OCI-LY3 (cell line): ENCODE data around the gene ORAI3.

Source experiments
- H2AFZ ChIP-seq: fragments of 200-600, 300-600 bp; shearing (Covaris generic); 2 replicates; pipeline ENCODE4 v1.6.0; 2014; ENCODE audit warnings: antibody characterized with exemption, low read depth, low read length
- H3K27ac ChIP-seq: fragments of 200-600, 300-600 bp; sonication (generic); 2 replicates; pipeline ENCODE4 v1.5.1; 2014; ENCODE audit warnings: mild to moderate bottlenecking, low read length, moderate library complexity, mixed read lengths
- H3K27me3 ChIP-seq: fragments of 200-600, 300-600 bp; sonication (generic); 2 replicates; pipeline ENCODE4 v1.6.1; 2014; ENCODE audit warnings: low read depth, low read length, mixed read lengths
- H3K36me3 ChIP-seq: fragments of 200-600, 300-600 bp; sonication (generic); replicated peaks from 2 replicates; pipeline ENCODE3; 2014; ENCODE audit warnings: low read depth, low read length, mixed read lengths
- H3K4me1 ChIP-seq: fragments of 300-600, 200-600 bp; sonication (generic); 2 replicates; pipeline ENCODE4 v1.6.1; 2014; ENCODE audit warnings: low read length, mixed read lengths
- H3K4me2 ChIP-seq: fragments of 200-600, 300-600 bp; sonication (generic); 2 replicates; pipeline ENCODE4 v1.6.1; 2014; ENCODE audit warnings: low read length, mixed read lengths
- H3K4me3 ChIP-seq: fragments of 300-600, 200-600 bp; sonication (generic); 2 replicates; pipeline ENCODE4 v1.5.1; 2014; ENCODE audit warnings: antibody characterized with exemption, mild to moderate bottlenecking, low read length, moderate library complexity
- H3K79me2 ChIP-seq: fragments of 300-600, 200-600 bp; shearing (Covaris generic); 2 replicates; pipeline ENCODE4 v1.6.1; 2014; ENCODE audit warnings: mild to moderate bottlenecking, low read length, mixed read lengths
- H3K9ac ChIP-seq: fragments of 300-600, 200-600 bp; shearing (Covaris generic); 2 replicates; pipeline ENCODE4 v1.6.0; 2014; ENCODE audit warnings: mild to moderate bottlenecking, low read length, moderate library complexity
- H3K9me3 ChIP-seq: fragments of 200-600, 300-600 bp; shearing (Covaris generic); 2 replicates; pipeline ENCODE4 v1.6.1; 2014; ENCODE audit warnings: low read length, mixed read lengths; ENCODE audit not compliant: insufficient read depth
- H4K20me1 ChIP-seq: fragments of 200-600, 300-600 bp; sonication (generic); 2 replicates; pipeline ENCODE4 v1.6.1; 2016; ENCODE audit warnings: low read length, mixed read lengths; ENCODE audit not compliant: insufficient read depth
- CTCF ChIP-seq: fragments of 200-600, 300-600 bp; sonication (generic); IDR thresholded peaks from 2 replicates; pipeline ENCODE4 v1.5.1; 2014; ENCODE audit warnings: antibody characterized with exemption, low read length, low read depth
- EZH2phosphoT487 ChIP-seq: fragments of 200-600 bp; shearing (Covaris generic); IDR thresholded peaks from 2 replicates; pipeline ENCODE4 v1.6.1; 2018; ENCODE audit warnings: antibody characterized with exemption, mixed run types, low read depth

Gene ORAI3

GRCh38 chr16:30992276-30992780 is 43.5 kb downstream of the ORAI3 start:
- Histone ChIP-seq H3K4me3 (no peak overlapping the region), H3K9me3 (no peaks in the 10 kb centered on the region), H3K79me2 (no peaks in the 10 kb centered on the region), H3K27ac (no peak overlapping the region), H3K27me3 (no peaks in the 10 kb centered on the region), H3K9ac (no peak overlapping the region), H3K4me2 (no peak overlapping the region), H4K20me1 (no peaks in the 10 kb centered on the region), H3K36me3 (no peaks in the 10 kb centered on the region), H3K4me1 (peaks cover 25% of the 10 kb centered on the region), H2AFZ (no peak overlapping the region)
- TF ChIP-seq EZH2phosphoT487, result no peak
- TF ChIP-seq CTCF, result no peak

DNA sequence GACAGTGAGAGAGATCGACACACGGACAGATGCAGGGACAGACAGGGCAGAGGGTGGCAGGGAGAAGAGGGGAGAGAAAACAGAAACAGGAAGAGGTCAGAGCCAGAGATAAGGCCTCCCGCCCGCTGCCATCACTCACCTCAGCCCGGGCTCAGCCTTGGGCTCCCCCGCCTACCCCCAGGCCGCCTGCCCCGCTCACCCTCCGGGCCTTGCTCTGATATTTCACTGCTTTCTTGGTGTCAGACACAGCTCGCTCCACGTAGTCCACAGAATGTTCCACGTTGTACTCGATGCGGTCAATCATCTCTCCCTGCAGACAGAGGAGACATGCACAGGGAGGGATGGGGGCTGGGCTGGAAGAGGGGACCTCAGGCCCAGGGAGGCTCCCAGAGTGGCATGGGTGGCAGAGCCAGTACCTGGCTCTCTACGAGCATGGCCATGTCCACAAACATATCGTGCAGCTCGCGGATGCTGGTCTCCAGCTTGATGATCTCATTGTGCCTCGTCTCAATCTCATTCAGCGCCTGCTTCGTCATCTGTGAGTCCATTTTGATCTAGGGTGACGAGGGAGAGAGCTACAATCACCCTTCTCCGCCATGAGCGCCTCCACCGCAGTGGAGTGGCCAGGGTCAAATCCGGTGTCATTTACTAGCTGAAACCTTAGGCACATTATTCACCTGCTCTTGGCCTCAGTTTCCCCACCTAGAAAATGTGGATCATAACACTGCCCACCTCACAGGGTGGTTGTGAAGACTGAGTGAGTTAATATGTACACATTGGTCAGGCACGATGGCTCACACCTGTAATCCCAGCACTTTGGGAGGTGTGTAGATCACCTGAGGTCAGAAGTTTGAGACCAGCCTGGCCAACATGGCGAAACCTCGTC is 44.3 kb downstream of the ORAI3 start:
- Histone ChIP-seq H3K4me1 (peaks cover 27% of the 10 kb centered on the region), H2AFZ (no peak overlapping the region), H3K4me2 (peak overlapping the region; percentile 26; the same call in 1 of the 2 replicates)

DNA sequence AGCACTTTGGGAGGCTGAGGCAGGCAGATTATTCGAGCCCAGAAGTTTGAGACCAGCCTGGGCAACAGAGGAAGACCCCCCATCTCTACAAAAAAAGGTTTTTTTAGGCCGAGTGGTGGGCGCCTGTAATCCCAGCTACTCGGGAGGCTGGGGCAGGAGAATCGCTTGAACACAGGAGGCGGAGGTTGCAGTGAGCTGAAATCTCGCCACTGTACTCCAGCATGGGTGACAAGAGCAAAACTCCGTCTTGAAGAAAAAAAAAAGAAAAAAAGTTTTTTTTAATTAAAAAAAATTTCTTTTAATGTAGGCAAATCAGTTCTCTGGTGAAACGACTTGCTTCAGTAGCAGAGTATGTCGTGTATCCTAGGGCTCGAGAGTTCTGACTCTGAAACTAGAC is 47.1 kb downstream of the ORAI3 start:
- 0 out of 2 replicates have a peak, but pooled peaks cover 7% of the 10 kb centered on the region for H3K27me3 ChIP-seq
- H2AFZ ChIP-seq, result no peak overlapping the region; the same call in 1 of the 2 replicates
- H3K4me2 ChIP-seq, result peak overlapping the region; percentile 100
- peaks cover 19% of the 10 kb centered on the region; the same call in 1 of the 2 replicates for H3K4me1 ChIP-seq
- H3K4me3 ChIP-seq, result peak overlapping the region; percentile 94
- TF ChIP-seq CTCF (no peak), EZH2phosphoT487 (no peak)
- no peaks in the 10 kb centered on the region for H3K9me3 ChIP-seq
- peak overlapping the region; percentile 63; the same call in 1 of the 2 replicates for H3K27ac ChIP-seq
- no peaks in the 10 kb centered on the region for H3K36me3 ChIP-seq
- H3K79me2 ChIP-seq, result no peaks in the 10 kb centered on the region
- peak overlapping the region; percentile 97 for H3K9ac ChIP-seq
- no peaks in the 10 kb centered on the region for H4K20me1 ChIP-seq

More for the DNA sequence above, 44.3 kb downstream of the ORAI3 start:
- H4K20me1 ChIP-seq, result no peaks in the 10 kb centered on the region
- no peaks in the 10 kb centered on the region for H3K79me2 ChIP-seq
- H3K4me3 ChIP-seq, result no peak overlapping the region
- H3K9ac ChIP-seq, result no peak overlapping the region
- no peaks in the 10 kb centered on the region for H3K9me3 ChIP-seq
- no peak for TF ChIP-seq CTCF
- no peak for TF ChIP-seq EZH2phosphoT487
- no peaks in the 10 kb centered on the region for H3K36me3 ChIP-seq
- no peak overlapping the region for H3K27ac ChIP-seq
- H3K27me3 ChIP-seq, result 0 out of 2 replicates have a peak, but pooled peaks cover 7% of the 10 kb centered on the region

DNA sequence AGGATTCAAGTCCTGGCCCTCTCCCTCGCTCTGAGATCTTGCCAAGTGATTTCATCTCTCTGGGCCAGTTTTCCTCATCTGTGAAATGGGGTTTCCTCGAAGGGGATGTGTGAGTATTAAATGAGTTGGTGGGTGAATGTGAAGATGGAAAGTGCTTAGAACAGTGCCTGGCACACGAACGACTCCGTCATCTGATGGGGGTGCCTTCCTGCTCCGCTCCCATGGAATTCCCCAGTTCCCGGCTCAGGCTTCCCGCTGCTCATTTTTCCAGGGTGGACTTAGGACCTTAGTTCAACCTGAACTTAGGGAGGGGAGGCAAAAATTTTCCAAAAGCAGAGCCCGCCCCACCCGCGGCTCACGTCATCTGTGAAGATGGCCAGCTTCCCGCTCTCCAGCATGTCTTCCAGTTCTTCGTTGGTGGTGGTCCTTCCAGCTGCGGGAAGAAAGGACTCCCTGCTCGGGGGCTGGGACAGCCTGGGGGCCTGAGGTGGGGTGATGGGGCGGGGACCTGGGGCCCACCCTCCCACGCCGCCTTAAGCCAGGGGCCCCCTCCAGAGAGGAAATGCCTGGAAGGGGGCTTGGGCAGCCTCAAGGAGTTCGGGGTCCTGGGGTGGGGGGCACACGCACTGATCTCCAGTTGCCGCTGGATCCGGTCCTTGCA is 47.6 kb downstream of the ORAI3 start:
- Histone ChIP-seq H2AFZ (peak overlapping the region; percentile 94), H4K20me1 (no peaks in the 10 kb centered on the region), H3K9ac (peak overlapping the region; percentile 97)

More for the DNA sequence above, 47.6 kb downstream of the ORAI3 start:
- Histone ChIP-seq H3K27me3 (0 out of 2 replicates have a peak, but pooled peaks cover 7% of the 10 kb centered on the region), H3K4me2 (peak overlapping the region; percentile 100), H3K9me3 (no peaks in the 10 kb centered on the region), H3K79me2 (no peaks in the 10 kb centered on the region), H3K27ac (peak overlapping the region; percentile 63), H3K36me3 (no peaks in the 10 kb centered on the region), H3K4me3 (peak overlapping the region; percentile 94), H3K4me1 (peaks cover 19% of the 10 kb centered on the region; the same call in 1 of the 2 replicates)
- TF ChIP-seq CTCF, result no peak
- no peak for TF ChIP-seq EZH2phosphoT487
